PC-3 (cell line): ENCODE data around the gene ANTXR1.

Source experiments
- EZH2 ChIP-seq: fragments of 300-600 bp; sonication (generic); IDR thresholded peaks from one replicate; pipeline ENCODE4 v1.6.1; 2017; ENCODE audit warnings: antibody characterized with exemption, mild to moderate bottlenecking, low read length; ENCODE audit not compliant: unreplicated experiment
- EZH2phosphoT487 ChIP-seq: fragments of 300-600 bp; sonication (generic); IDR thresholded peaks from 2 replicates; pipeline ENCODE4 v1.6.1; 2018; ENCODE audit warnings: mild to moderate bottlenecking, antibody characterized with exemption, low read length, borderline replicate concordance
- TF ChIP-seq, protein P1 (sequence below): fragments of 300-600 bp; sonication (generic); conservative IDR thresholded peaks from 2 replicates; pipeline ENCODE4 v1.5.1; 2017; ENCODE audit warnings: antibody characterized with exemption, low read depth, mild to moderate bottlenecking, low read length

DNA sequence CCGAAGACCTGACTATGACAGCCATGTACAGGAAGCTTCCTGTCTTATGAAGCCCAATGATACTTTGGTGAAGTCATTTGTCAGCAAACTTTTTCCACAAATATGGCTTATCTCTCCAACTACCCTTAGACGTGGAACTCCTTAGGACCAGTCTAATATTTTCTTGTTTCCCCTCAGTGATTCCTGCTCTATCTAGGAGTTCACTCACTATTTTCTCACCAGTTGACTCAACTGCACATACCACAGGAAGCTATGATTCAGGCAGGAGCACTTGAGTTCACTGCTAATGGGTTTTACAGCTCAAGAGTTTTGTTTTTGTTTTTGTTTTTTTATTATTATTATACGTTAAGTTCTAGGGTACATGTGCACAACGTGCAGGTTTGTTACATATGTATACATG, 109.3 kb downstream of the ANTXR1 start:
- TF ChIP-seq, protein P1, sequence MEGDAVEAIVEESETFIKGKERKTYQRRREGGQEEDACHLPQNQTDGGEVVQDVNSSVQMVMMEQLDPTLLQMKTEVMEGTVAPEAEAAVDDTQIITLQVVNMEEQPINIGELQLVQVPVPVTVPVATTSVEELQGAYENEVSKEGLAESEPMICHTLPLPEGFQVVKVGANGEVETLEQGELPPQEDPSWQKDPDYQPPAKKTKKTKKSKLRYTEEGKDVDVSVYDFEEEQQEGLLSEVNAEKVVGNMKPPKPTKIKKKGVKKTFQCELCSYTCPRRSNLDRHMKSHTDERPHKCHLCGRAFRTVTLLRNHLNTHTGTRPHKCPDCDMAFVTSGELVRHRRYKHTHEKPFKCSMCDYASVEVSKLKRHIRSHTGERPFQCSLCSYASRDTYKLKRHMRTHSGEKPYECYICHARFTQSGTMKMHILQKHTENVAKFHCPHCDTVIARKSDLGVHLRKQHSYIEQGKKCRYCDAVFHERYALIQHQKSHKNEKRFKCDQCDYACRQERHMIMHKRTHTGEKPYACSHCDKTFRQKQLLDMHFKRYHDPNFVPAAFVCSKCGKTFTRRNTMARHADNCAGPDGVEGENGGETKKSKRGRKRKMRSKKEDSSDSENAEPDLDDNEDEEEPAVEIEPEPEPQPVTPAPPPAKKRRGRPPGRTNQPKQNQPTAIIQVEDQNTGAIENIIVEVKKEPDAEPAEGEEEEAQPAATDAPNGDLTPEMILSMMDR = no peak
- TF ChIP-seq EZH2phosphoT487 = no peak
- no peak for TF ChIP-seq EZH2
